CD4-positive, alpha-beta T cell (primary cell): ENCODE results near the gene PTPN23. TPM values are rescaled to one million over a fixed set of nuclear protein-coding genes. Genes with fewer than 3 reads are reported as not detected.

ENCODE experiments used
- ATAC-seq: fragments of 200-7000 bp; cut with Tn5 transposase; one replicate; pipeline ENCODE4 v1.10.0; 2022; ENCODE audit warnings: mild to moderate bottlenecking; ENCODE audit not compliant: poor library complexity
- CTCF ChIA-PET: fragments of 350-600 bp; sonication (Branson Sonifier 250); formaldehyde crosslinking; loops from one replicate; lab custom pipeline; 2021; ENCODE audit warnings: antibody characterized with exemption, inconsistent platforms; lab: Charles Lee
- POLR2A ChIA-PET: fragments of 350-600 bp; sonication (Branson Sonifier 250); formaldehyde crosslinking; loops from one replicate; lab custom pipeline; 2021; ENCODE audit warnings: antibody characterized with exemption, inconsistent platforms; lab: Charles Lee
- DNase-seq, 14 experiments: peaks; one replicate each; pipeline ENCODE4 v3.0.0-alpha.2; 2013 to 2020; ENCODE audit warnings: mixed read lengths in 2 of 14
- H3K27ac ChIP-seq, 2 donors: one replicate each; pipeline versions ENCODE4 v1.5.1 to v1.7.0; 2013; ENCODE audit warnings: low read length in 2 of 2, low read depth in 1 of 2, mild to moderate bottlenecking in 1 of 2
- H3K27me3 ChIP-seq, 2 experiments: 1 replicate in 1 of 2; 2 replicates in 1 of 2; pipeline versions ENCODE4 v1.6.1 to v1.7.0; 2013; ENCODE audit warnings: low read length in 2 of 2, control low read depth in 1 of 2, mild to moderate bottlenecking in 1 of 2, moderate library complexity in 1 of 2; ENCODE audit not compliant: insufficient read depth in 2 of 2, control insufficient read depth in 1 of 2
- H3K36me3 ChIP-seq: one replicate; pipeline ENCODE4 v1.6.1; 2013; ENCODE audit warnings: low read length, control low read depth; ENCODE audit not compliant: insufficient read depth
- H3K4me1 ChIP-seq: one replicate; pipeline ENCODE4 v1.6.1; 2013; ENCODE audit warnings: low read length, control low read depth; ENCODE audit not compliant: insufficient read depth
- H3K4me3 ChIP-seq: one replicate; pipeline ENCODE4 v1.5.1; 2013; ENCODE audit warnings: mild to moderate bottlenecking, low read length, moderate library complexity
- H3K9me3 ChIP-seq, 2 experiments: 1 replicate in 1 of 2; 2 replicates in 1 of 2; pipeline versions ENCODE4 v1.6.1 to v1.7.0; 2013; ENCODE audit warnings: low read length in 2 of 2, mild to moderate bottlenecking in 2 of 2, control low read depth in 1 of 2, moderate library complexity in 1 of 2; ENCODE audit not compliant: control insufficient read depth in 1 of 2, insufficient read depth in 1 of 2
- H3K27ac Mint-ChIP-seq: one replicate; pipeline ENCODE4 v1.8.0; 2020; ENCODE audit warnings: mixed read lengths
- H3K27me3 Mint-ChIP-seq: one replicate; pipeline ENCODE4 v1.8.0; 2021; ENCODE audit warnings: mixed read lengths
- H3K36me3 Mint-ChIP-seq: one replicate; pipeline ENCODE4 v1.8.0; 2021; ENCODE audit warnings: low read depth, mixed read lengths
- H3K4me1 Mint-ChIP-seq: one replicate; pipeline ENCODE4 v1.8.0; 2021; ENCODE audit warnings: low read depth, mixed read lengths
- H3K4me3 Mint-ChIP-seq: one replicate; pipeline ENCODE4 v1.8.0; 2020; ENCODE audit warnings: mild to moderate bottlenecking, mixed read lengths
- H3K9me3 Mint-ChIP-seq: one replicate; pipeline ENCODE4 v1.8.0; 2020; ENCODE audit warnings: mixed read lengths
- CTCF ChIP-seq: fragments of 200-600 bp; IDR thresholded peaks from one replicate; pipeline ENCODE4 v1.8.0; 2022; ENCODE audit warnings: antibody characterized with exemption, mild to moderate bottlenecking
- intact Hi-C, 2 experiments: fragments of 100-400 bp; cut with DNase I in 1 of 2; cut with micrococcal nuclease in 1 of 2; formaldehyde crosslinking; loops; one replicate each; pipeline versions ENCODE4 v1.15.1 to v1.9.0; 2023 to 2025; cut with DNase I, micrococcal nuclease
- total RNA-seq, 174 experiments: library from RNA in 2 of 174; stranded (reverse) in 2 of 174; gene quantifications; one replicate each; pipeline ENCODE4 v1.2.3 and lab custom pipeline; 2021 to 2026

The PTPN23 gene
- total RNA-seq, 2 experiments from 2014 or later: 27.3 to 35.7 TPM

GRCh38 chr3:47339951-47340350, 40.9 kb upstream of the PTPN23 start:
- no peak for ATAC-seq
- peak overlapping the region; percentile 15 for H3K27ac Mint-ChIP-seq
- peaks cover 82% of the 10 kb centered on the region for H3K36me3 Mint-ChIP-seq
- H3K27ac ChIP-seq: no peak overlapping the region
- TF ChIP-seq CTCF: no peak
- no peaks in the 10 kb centered on the region for H3K9me3 Mint-ChIP-seq
- no peaks in the 10 kb centered on the region for H3K4me1 ChIP-seq
- H3K4me3 Mint-ChIP-seq: no peak overlapping the region
- H3K27me3 ChIP-seq: no peaks in the 10 kb centered on the region
- peaks cover 70% of the 10 kb centered on the region for H3K36me3 ChIP-seq
- no peaks in the 10 kb centered on the region for H3K4me1 Mint-ChIP-seq
- H3K27me3 Mint-ChIP-seq: no peaks in the 10 kb centered on the region
- no peak overlapping the region for H3K4me3 ChIP-seq
- H3K9me3 ChIP-seq: no peaks in the 10 kb centered on the region
- POLR2A ChIA-PET: no interaction called here
- CTCF ChIA-PET: no interaction called here
- DNase-seq: no peak
- intact Hi-C loops: no loop called here

DNA sequence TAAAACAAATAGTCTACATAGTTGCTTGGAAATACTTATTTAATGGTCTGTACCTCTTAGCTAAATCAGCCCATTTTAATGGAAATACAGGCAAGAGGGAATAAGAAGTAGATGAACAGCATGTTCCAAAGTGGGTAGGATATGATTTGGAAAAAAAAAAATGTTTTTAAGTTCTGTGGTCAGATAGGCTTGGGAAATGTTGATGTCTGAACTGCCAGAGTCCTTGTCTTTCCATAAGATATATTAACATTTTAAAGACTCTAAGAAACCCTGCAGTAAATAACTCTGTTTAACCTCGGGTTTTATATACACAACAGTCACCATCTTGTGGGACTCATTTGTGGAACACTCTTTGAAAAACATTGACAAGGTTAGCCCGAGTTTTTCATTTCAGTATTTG, 40.0 kb upstream of the PTPN23 start:
- no peak for DNase-seq
- H3K9me3 ChIP-seq: no peaks in the 10 kb centered on the region
- no peak overlapping the region for H3K4me3 Mint-ChIP-seq
- H3K36me3 ChIP-seq: peaks cover 67% of the 10 kb centered on the region
- no peaks in the 10 kb centered on the region for H3K27me3 ChIP-seq
- no peak overlapping the region for H3K27ac Mint-ChIP-seq
- H3K27ac ChIP-seq: no peak overlapping the region
- no peaks in the 10 kb centered on the region for H3K27me3 Mint-ChIP-seq
- H3K9me3 Mint-ChIP-seq: no peaks in the 10 kb centered on the region
- ChIA-PET CTCF (no interaction called here), POLR2A (interaction anchor here (1.6 kb wide), 1 partner anchor 40 kb away, joined by 4 read pairs; the partner anchor contains the start of gene PTPN23)
- H3K4me1 Mint-ChIP-seq: no peaks in the 10 kb centered on the region
- TF ChIP-seq CTCF: no peak
- H3K4me3 ChIP-seq: no peak overlapping the region
- H3K36me3 Mint-ChIP-seq: peaks cover 84% of the 10 kb centered on the region
- intact Hi-C loops: no loop called here
- no peaks in the 10 kb centered on the region for H3K4me1 ChIP-seq
- ATAC-seq: no peak

GRCh38 chr3:47342151-47342550, 38.7 kb upstream of the PTPN23 start:
- no peak for ATAC-seq
- ChIA-PET CTCF (no interaction called here), POLR2A (no interaction called here)

More at GRCh38 chr3:47342151-47342550, 38.7 kb upstream of the PTPN23 start:
- no peaks in the 10 kb centered on the region for H3K4me1 ChIP-seq
- peaks cover 55% of the 10 kb centered on the region for H3K36me3 ChIP-seq
- no peaks in the 10 kb centered on the region for H3K27me3 ChIP-seq
- no peak overlapping the region for H3K4me3 ChIP-seq
- H3K27me3 Mint-ChIP-seq: no peaks in the 10 kb centered on the region
- TF ChIP-seq CTCF: no peak
- DNase-seq: no peak
- peak overlapping the region; percentile 36 for H3K27ac Mint-ChIP-seq
- intact Hi-C loops: no loop called here
- no peak overlapping the region for H3K27ac ChIP-seq
- peaks cover 75% of the 10 kb centered on the region for H3K36me3 Mint-ChIP-seq
- no peaks in the 10 kb centered on the region for H3K4me1 Mint-ChIP-seq
- no peaks in the 10 kb centered on the region for H3K9me3 ChIP-seq
- no peak overlapping the region for H3K4me3 Mint-ChIP-seq
- H3K9me3 Mint-ChIP-seq: no peaks in the 10 kb centered on the region
